Memory B cell (primary cell): Measurements from ENCODE around the gene PTPRN2.

Experiments used
- ATAC-seq: fragments of 150-1000 bp; cut with Tn5 transposase; 2 replicates; pipeline ENCODE4 v1.10.0; 2021; ENCODE audit warnings: low read depth, mild to moderate bottlenecking, moderate library complexity
- DNase-seq, 2 donors: peaks; one replicate each; pipeline ENCODE4 v3.0.0; 2022; ENCODE audit warnings: low spot score in 2 of 2
- H3K27ac Mint-ChIP-seq: one replicate; pipeline ENCODE4 v1.8.0; 2022; ENCODE audit warnings: mild to moderate bottlenecking, moderate library complexity, mixed read lengths
- H3K27me3 Mint-ChIP-seq: one replicate; pipeline ENCODE4 v1.8.0; 2022; ENCODE audit warnings: mixed read lengths
- H3K36me3 Mint-ChIP-seq: one replicate; pipeline ENCODE4 v1.8.0; 2022; ENCODE audit warnings: mild to moderate bottlenecking, mixed read lengths
- H3K4me1 Mint-ChIP-seq: one replicate; pipeline ENCODE4 v1.8.0; 2022; ENCODE audit warnings: mixed read lengths
- H3K4me3 Mint-ChIP-seq: one replicate; pipeline ENCODE4 v1.8.0; 2022; ENCODE audit warnings: mild to moderate bottlenecking, moderate library complexity, mixed read lengths
- H3K9me3 Mint-ChIP-seq: one replicate; pipeline ENCODE4 v1.8.0; 2022; ENCODE audit warnings: mixed read lengths

The PTPRN2 gene

GRCh38 chr7:157803906-157804305, 783.7 kb downstream of the PTPRN2 start:
- DNase-seq, result no peak
- no peaks in the 10 kb centered on the region for H3K36me3 Mint-ChIP-seq
- H3K9me3 Mint-ChIP-seq, result peaks cover 2% of the 10 kb centered on the region
- no peak overlapping the region for H3K4me3 Mint-ChIP-seq
- no peak for ATAC-seq
- no peaks in the 10 kb centered on the region for H3K4me1 Mint-ChIP-seq
- H3K27me3 Mint-ChIP-seq, result peaks cover 5% of the 10 kb centered on the region
- no peak overlapping the region for H3K27ac Mint-ChIP-seq

GRCh38 chr7:157801971-157802675, 785.5 kb downstream of the PTPRN2 start:
- no peak for DNase-seq
- no peaks in the 10 kb centered on the region for H3K9me3 Mint-ChIP-seq
- no peaks in the 10 kb centered on the region for H3K36me3 Mint-ChIP-seq
- H3K27ac Mint-ChIP-seq, result no peak overlapping the region
- no peak for ATAC-seq
- H3K4me1 Mint-ChIP-seq, result no peaks in the 10 kb centered on the region
- peaks cover 5% of the 10 kb centered on the region for H3K27me3 Mint-ChIP-seq
- H3K4me3 Mint-ChIP-seq, result no peak overlapping the region

GRCh38 chr7:157801113-157801512, 786.5 kb downstream of the PTPRN2 start:
- Mint-ChIP-seq H3K27me3 (peaks cover 5% of the 10 kb centered on the region), H3K27ac (no peak overlapping the region), H3K9me3 (no peaks in the 10 kb centered on the region), H3K36me3 (no peaks in the 10 kb centered on the region), H3K4me1 (no peaks in the 10 kb centered on the region), H3K4me3 (no peak overlapping the region)
- no peak for ATAC-seq
- no peak for DNase-seq

GRCh38 chr7:157800281-157800680, 787.3 kb downstream of the PTPRN2 start:
- Mint-ChIP-seq H3K9me3 (no peaks in the 10 kb centered on the region), H3K27me3 (peaks cover 5% of the 10 kb centered on the region), H3K27ac (no peak overlapping the region), H3K4me1 (no peaks in the 10 kb centered on the region), H3K36me3 (no peaks in the 10 kb centered on the region), H3K4me3 (no peak overlapping the region)
- ATAC-seq (no peak), DNase-seq (no peak)

GRCh38 chr7:157799076-157799685, 788.4 kb downstream of the PTPRN2 start:
- Mint-ChIP-seq H3K27me3 (peaks cover 4% of the 10 kb centered on the region), H3K4me1 (no peaks in the 10 kb centered on the region), H3K36me3 (peaks cover under 1% of the 10 kb centered on the region), H3K27ac (no peak overlapping the region), H3K4me3 (no peak overlapping the region), H3K9me3 (no peaks in the 10 kb centered on the region)
- ATAC-seq (no peak), DNase-seq (no peak)

GRCh38 chr7:157797361-157797760, 790.3 kb downstream of the PTPRN2 start:
- peaks cover 2% of the 10 kb centered on the region for H3K36me3 Mint-ChIP-seq
- no peaks in the 10 kb centered on the region for H3K9me3 Mint-ChIP-seq
- no peak overlapping the region for H3K4me3 Mint-ChIP-seq
- H3K4me1 Mint-ChIP-seq, result no peaks in the 10 kb centered on the region
- no peak overlapping the region for H3K27ac Mint-ChIP-seq
- ATAC-seq (no peak), DNase-seq (no peak)
- peaks cover 5% of the 10 kb centered on the region for H3K27me3 Mint-ChIP-seq

GRCh38 chr7:157796846-157797245, 790.8 kb downstream of the PTPRN2 start:
- peaks cover 2% of the 10 kb centered on the region for H3K36me3 Mint-ChIP-seq
- H3K4me1 Mint-ChIP-seq, result no peaks in the 10 kb centered on the region
- no peak for DNase-seq
- H3K4me3 Mint-ChIP-seq, result no peak overlapping the region
- H3K27ac Mint-ChIP-seq, result no peak overlapping the region
- H3K27me3 Mint-ChIP-seq, result peaks cover 5% of the 10 kb centered on the region
- no peaks in the 10 kb centered on the region for H3K9me3 Mint-ChIP-seq
- no peak for ATAC-seq

- no peak for ATAC-seq
- H3K27me3 Mint-ChIP-seq, result peaks cover 5% of the 10 kb centered on the region
- peaks cover 2% of the 10 kb centered on the region for H3K36me3 Mint-ChIP-seq
- no peaks in the 10 kb centered on the region for H3K4me1 Mint-ChIP-seq
- no peak for DNase-seq
- no peaks in the 10 kb centered on the region for H3K9me3 Mint-ChIP-seq
- no peak overlapping the region for H3K4me3 Mint-ChIP-seq
- H3K27ac Mint-ChIP-seq, result no peak overlapping the region
Observed at GRCh38 chr7:157795643-157796042, 792.0 kb downstream of the PTPRN2 start.

- no peak overlapping the region for H3K4me3 Mint-ChIP-seq
- no peak overlapping the region for H3K27ac Mint-ChIP-seq
- ATAC-seq (no peak), DNase-seq (no peak)
- peaks cover 2% of the 10 kb centered on the region for H3K36me3 Mint-ChIP-seq
- H3K4me1 Mint-ChIP-seq, result no peaks in the 10 kb centered on the region
- H3K9me3 Mint-ChIP-seq, result no peaks in the 10 kb centered on the region
- peaks cover 5% of the 10 kb centered on the region for H3K27me3 Mint-ChIP-seq
Observed at GRCh38 chr7:157795199-157795598, 792.4 kb downstream of the PTPRN2 start.

GRCh38 chr7:157794746-157795065, 792.9 kb downstream of the PTPRN2 start:
- Mint-ChIP-seq H3K36me3 (peaks cover 2% of the 10 kb centered on the region), H3K4me1 (peaks cover under 1% of the 10 kb centered on the region), H3K27me3 (peaks cover 4% of the 10 kb centered on the region), H3K4me3 (no peak overlapping the region), H3K27ac (no peak overlapping the region), H3K9me3 (peaks cover 3% of the 10 kb centered on the region)
- DNase-seq, result no peak
- no peak for ATAC-seq

- DNase-seq (no peak), ATAC-seq (no peak)
- Mint-ChIP-seq H3K4me3 (no peak overlapping the region), H3K36me3 (peaks cover 2% of the 10 kb centered on the region), H3K9me3 (peaks cover 6% of the 10 kb centered on the region), H3K27ac (no peak overlapping the region), H3K27me3 (peaks cover 4% of the 10 kb centered on the region), H3K4me1 (peaks cover 2% of the 10 kb centered on the region)
Observed at GRCh38 chr7:157793973-157794745, 793.5 kb downstream of the PTPRN2 start.

- peaks cover 2% of the 10 kb centered on the region for H3K36me3 Mint-ChIP-seq
Observed at GRCh38 chr7:157793087-157793353, 794.6 kb downstream of the PTPRN2 start.

GRCh38 chr7:157792241-157793086, 795.2 kb downstream of the PTPRN2 start:
- peaks cover 6% of the 10 kb centered on the region for H3K9me3 Mint-ChIP-seq
- peaks cover 2% of the 10 kb centered on the region for H3K4me1 Mint-ChIP-seq
- DNase-seq (no peak), ATAC-seq (no peak)
- peaks cover 2% of the 10 kb centered on the region for H3K36me3 Mint-ChIP-seq
- no peak overlapping the region for H3K27ac Mint-ChIP-seq
- H3K27me3 Mint-ChIP-seq, result peaks cover 3% of the 10 kb centered on the region
- no peak overlapping the region for H3K4me3 Mint-ChIP-seq

More at GRCh38 chr7:157793087-157793353, 794.6 kb downstream of the PTPRN2 start:
- DNase-seq (no peak), ATAC-seq (no peak)
- Mint-ChIP-seq H3K9me3 (peaks cover 6% of the 10 kb centered on the region), H3K27me3 (peaks cover 3% of the 10 kb centered on the region), H3K4me1 (peaks cover 2% of the 10 kb centered on the region), H3K4me3 (no peak overlapping the region), H3K27ac (no peak overlapping the region)

- H3K9me3 Mint-ChIP-seq, result peaks cover 6% of the 10 kb centered on the region
- H3K36me3 Mint-ChIP-seq, result peaks cover 2% of the 10 kb centered on the region
- H3K4me1 Mint-ChIP-seq, result peaks cover 2% of the 10 kb centered on the region
- H3K27me3 Mint-ChIP-seq, result peaks cover 3% of the 10 kb centered on the region
- no peak for DNase-seq
- no peak overlapping the region for H3K4me3 Mint-ChIP-seq
- no peak overlapping the region for H3K27ac Mint-ChIP-seq
- no peak for ATAC-seq
Observed at GRCh38 chr7:157791666-157792065, 796.0 kb downstream of the PTPRN2 start.
